HepG2 (cell line): ENCODE data around the gene BCAN. TPM values are rescaled to one million over a fixed set of nuclear protein-coding genes. Genes with fewer than 3 reads are reported as not detected.

ENCODE experiments used
- CTCF ChIP-seq: sonication (generic); formaldehyde crosslinking; IDR thresholded peaks from 2 replicates; pipeline ENCODE4 v1.5.0; 2020; ENCODE audit warnings: mild to moderate bottlenecking, missing genetic modification reagents, moderate library complexity
- DNMT1 ChIP-seq: sonication (generic); formaldehyde crosslinking; IDR thresholded peaks from 2 replicates; pipeline ENCODE4 v1.5.1; 2020; ENCODE audit warnings: mild to moderate bottlenecking, missing genetic modification reagents
- ETV6 ChIP-seq: sonication (generic); formaldehyde crosslinking; conservative IDR thresholded peaks from 2 replicates; pipeline ENCODE4 v1.4.0; 2020; ENCODE audit warnings: missing genetic modification reagents
- HNRNPL ChIP-seq: fragments of 200-400 bp; formaldehyde crosslinking; IDR thresholded peaks from 2 replicates; pipeline ENCODE4 v1.6.1; 2017; ENCODE audit warnings: mild to moderate bottlenecking, low read depth, low read length
- MLLT10 ChIP-seq: sonication (generic); formaldehyde crosslinking; IDR thresholded peaks from 2 replicates; pipeline ENCODE4 v1.4.0; 2020; ENCODE audit warnings: missing genetic modification reagents
- NR2F6 ChIP-seq, 2 experiments: IDR thresholded peaks; 2 replicates each; pipeline ENCODE4 v1.6.1; 2016; ENCODE audit warnings: antibody characterized with exemption in 1 of 2, mild to moderate bottlenecking in 1 of 2
- PATZ1 ChIP-seq: sonication (generic); formaldehyde crosslinking; IDR thresholded peaks from 2 replicates; pipeline ENCODE4 v1.4.0; 2020; ENCODE audit warnings: missing genetic modification reagents
- PITX1 ChIP-seq: sonication (generic); formaldehyde crosslinking; IDR thresholded peaks from 2 replicates; pipeline ENCODE4 v1.5.1; 2020; ENCODE audit warnings: mild to moderate bottlenecking, missing genetic modification reagents
- RBM39 ChIP-seq: fragments of 200-400 bp; formaldehyde crosslinking; IDR thresholded peaks from one replicate; pipeline ENCODE4 v1.6.1; 2018; ENCODE audit warnings: antibody characterized with exemption, mild to moderate bottlenecking, low read depth, low read length; ENCODE audit not compliant: poor library complexity, severe bottlenecking
- SNRNP70 ChIP-seq: fragments of 200-400 bp; formaldehyde crosslinking; IDR thresholded peaks from 2 replicates; pipeline ENCODE4 v1.6.1; 2017; ENCODE audit warnings: mild to moderate bottlenecking, low read depth, low read length, moderate library complexity
- SRSF4 ChIP-seq: fragments of 200-400 bp; formaldehyde crosslinking; IDR thresholded peaks from one replicate; pipeline ENCODE4 v1.6.1; 2018; ENCODE audit warnings: mild to moderate bottlenecking, low read depth, low read length, moderate library complexity; ENCODE audit not compliant: poor library complexity, severe bottlenecking
- ZBTB7B ChIP-seq: sonication (generic); formaldehyde crosslinking; IDR thresholded peaks from 2 replicates; pipeline ENCODE4 v1.4.0; 2020; ENCODE audit warnings: missing genetic modification reagents
- ZNF10 ChIP-seq: sonication (generic); formaldehyde crosslinking; IDR thresholded peaks from 2 replicates; pipeline ENCODE4 v1.4.0; 2020; ENCODE audit warnings: mild to moderate bottlenecking, low read depth, missing genetic modification reagents, borderline replicate concordance
- ZNF441 ChIP-seq: sonication (generic); formaldehyde crosslinking; IDR thresholded peaks from 2 replicates; pipeline ENCODE4 v1.7.0; 2021; ENCODE audit warnings: missing genetic modification reagents, borderline replicate concordance
- ZNF451 ChIP-seq: sonication (generic); formaldehyde crosslinking; IDR thresholded peaks from 2 replicates; pipeline ENCODE4 v1.5.0; 2020; ENCODE audit warnings: mild to moderate bottlenecking, missing genetic modification reagents
- ZNF501 ChIP-seq: sonication (generic); formaldehyde crosslinking; IDR thresholded peaks from 2 replicates; pipeline ENCODE4 v1.5.1; 2020; ENCODE audit warnings: mild to moderate bottlenecking, moderate library complexity, missing genetic modification reagents
- ZNF605 ChIP-seq: sonication (generic); formaldehyde crosslinking; IDR thresholded peaks from 2 replicates; pipeline ENCODE4 v1.8.0; 2022; ENCODE audit warnings: mild to moderate bottlenecking, missing genetic modification reagents
- ZNF674 ChIP-seq: sonication (generic); formaldehyde crosslinking; IDR thresholded peaks from 2 replicates; pipeline ENCODE4 v1.5.0; 2020; ENCODE audit warnings: low read depth, mild to moderate bottlenecking, missing genetic modification reagents
- ZNF782 ChIP-seq: sonication (generic); formaldehyde crosslinking; IDR thresholded peaks from 2 replicates; pipeline ENCODE4 v1.4.0; 2020; ENCODE audit warnings: missing genetic modification reagents, mild to moderate bottlenecking, borderline replicate concordance
- polyA plus RNA-seq, 8 experiments: library from polyadenylated mRNA; depleted of rRNA in 3 of 8; stranded (reverse) in 7 of 8; unstranded in 1 of 8; fragments of >200 nt; fragmentation: Illumina TruSeq in 4 of 8; extraction: Trizol in 4 of 8; gene quantifications; 2 replicates each; pipeline versions ENCODE4 v1.2.1 to v1.2.3, GENCODE V29; 2011 to 2016; ENCODE audit warnings: low read depth in 4 of 8, missing spikeins in 1 of 8, mixed read lengths in 1 of 8; ENCODE audit not compliant: insufficient read depth in 1 of 8
- total RNA-seq, 5 experiments: library from RNA; depleted of rRNA; stranded (reverse); fragments of >200 nt; fragmentation: Illumina TruSeq; extraction: Trizol; gene quantifications; 2 replicates each; pipeline ENCODE4 v1.2.3, GENCODE V29; 2016; ENCODE audit warnings: low read depth in 1 of 5
- TF ChIP-seq, protein P1 (sequence below): sonication (generic); formaldehyde crosslinking; IDR thresholded peaks from 2 replicates; pipeline ENCODE4 v1.4.0; 2020; ENCODE audit warnings: mild to moderate bottlenecking, missing genetic modification reagents, borderline replicate concordance
- TF ChIP-seq, protein P2 (sequence below): sonication (generic); formaldehyde crosslinking; IDR thresholded peaks from 2 replicates; pipeline ENCODE4 v1.8.0; 2022; ENCODE audit warnings: low read depth, missing genetic modification reagents

Gene BCAN
- total and polyA plus RNA-seq, 2 of the 13 experiments (the other 11 are each of a cell fraction or from before 2014, with no cell fraction given): not detected

DNA sequence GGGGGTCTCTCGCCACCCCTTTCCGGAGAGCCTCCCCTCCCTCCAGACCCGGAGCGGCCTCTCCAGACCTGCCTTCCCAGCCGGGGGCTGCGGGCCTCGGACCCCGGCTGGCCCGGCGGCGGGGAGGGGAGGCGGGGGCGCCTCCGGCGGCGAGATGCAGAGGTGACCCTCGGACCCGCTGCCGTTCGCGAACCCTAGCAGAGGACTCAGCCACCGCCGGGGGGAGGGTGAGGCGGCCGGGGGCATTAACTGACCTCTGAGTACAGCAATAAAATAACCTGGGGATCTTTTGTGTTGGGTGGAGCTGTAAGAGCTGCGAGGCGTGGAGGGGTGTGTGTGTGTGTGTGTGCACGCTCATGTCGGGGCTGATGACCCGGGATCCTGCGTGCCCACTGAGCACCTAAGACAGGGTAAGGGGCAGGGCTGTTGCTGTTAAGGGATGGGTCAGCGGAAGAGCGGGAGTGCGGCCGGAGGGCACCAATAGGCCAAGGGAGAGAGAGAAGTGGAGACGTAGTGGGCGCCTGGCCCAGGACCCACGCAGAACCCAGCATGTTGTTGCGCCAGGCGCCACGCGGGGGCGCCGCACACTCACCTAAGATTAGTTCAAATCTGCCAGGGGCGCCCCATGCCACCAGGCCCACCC, 16.4 kb upstream of the BCAN start (continued):
- TF ChIP-seq, protein P1, sequence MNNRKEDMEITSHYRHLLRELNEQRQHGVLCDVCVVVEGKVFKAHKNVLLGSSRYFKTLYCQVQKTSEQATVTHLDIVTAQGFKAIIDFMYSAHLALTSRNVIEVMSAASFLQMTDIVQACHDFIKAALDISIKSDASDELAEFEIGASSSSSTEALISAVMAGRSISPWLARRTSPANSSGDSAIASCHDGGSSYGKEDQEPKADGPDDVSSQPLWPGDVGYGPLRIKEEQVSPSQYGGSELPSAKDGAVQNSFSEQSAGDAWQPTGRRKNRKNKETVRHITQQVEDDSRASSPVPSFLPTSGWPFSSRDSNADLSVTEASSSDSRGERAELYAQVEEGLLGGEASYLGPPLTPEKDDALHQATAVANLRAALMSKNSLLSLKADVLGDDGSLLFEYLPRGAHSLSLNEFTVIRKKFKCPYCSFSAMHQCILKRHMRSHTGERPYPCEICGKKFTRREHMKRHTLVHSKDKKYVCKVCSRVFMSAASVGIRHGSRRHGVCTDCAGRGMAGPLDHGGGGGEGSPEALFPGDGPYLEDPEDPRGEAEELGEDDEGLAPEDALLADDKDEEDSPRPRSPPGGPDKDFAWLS (CRISPR knock-in tag): no peak
- TF ChIP-seq, protein P2, sequence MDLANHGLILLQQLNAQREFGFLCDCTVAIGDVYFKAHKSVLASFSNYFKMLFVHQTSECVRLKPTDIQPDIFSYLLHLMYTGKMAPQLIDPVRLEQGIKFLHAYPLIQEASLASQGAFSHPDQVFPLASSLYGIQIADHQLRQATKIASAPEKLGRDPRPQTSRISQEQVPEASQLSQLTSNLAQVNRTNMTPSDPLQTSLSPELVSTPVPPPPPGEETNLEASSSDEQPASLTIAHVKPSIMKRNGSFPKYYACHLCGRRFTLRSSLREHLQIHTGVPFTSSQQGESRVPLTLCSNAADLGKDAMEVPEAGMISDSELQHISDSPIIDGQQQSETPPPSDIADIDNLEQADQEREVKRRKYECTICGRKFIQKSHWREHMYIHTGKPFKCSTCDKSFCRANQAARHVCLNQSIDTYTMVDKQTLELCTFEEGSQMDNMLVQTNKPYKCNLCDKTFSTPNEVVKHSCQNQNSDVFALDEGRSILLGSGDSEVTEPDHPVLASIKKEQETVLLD: no peak
- TF ChIP-seq ETV6 (CRISPR knock-in tag) (no peak), ZNF441 (0 out of 2 replicates have a peak, but pooled peaks have one; percentile 41), ZBTB7B (CRISPR knock-in tag) (0 out of 2 replicates have a peak, but pooled peaks have one; percentile 26), ZNF501 (CRISPR knock-in tag) (peak; percentile 50; the same call in 1 of the 2 replicates), PITX1 (peak; percentile 57; the same call in 1 of the 2 replicates), NR2F6 (IDR thresholded peaks at IDR 0.05) (no peak), NR2F6 (CRISPR knock-in tag; IDR thresholded peaks at IDR 0.05) (no peak), ZNF10 (CRISPR knock-in tag) (no peak), ZNF782 (CRISPR knock-in tag) (no peak), DNMT1 (CRISPR knock-in tag) (no peak), MLLT10 (no peak), PATZ1 (CRISPR knock-in tag) (peak; percentile 38), ZNF605 (no peak), CTCF (peak; percentile 79), ZNF674 (CRISPR knock-in tag) (no peak), ZNF451 (CRISPR knock-in tag) (no peak), RBM39 (peak; percentile 19), SRSF4 (no peak), HNRNPL (peak; percentile 60; the same call in 1 of the 2 replicates), SNRNP70 (no peak)
